HG02970 (cell line): ENCODE measurements around the gene DSTYK.

Experiments
- ATAC-seq: cut with Tn5 transposase; IDR thresholded peaks from one replicate; pipeline ENCODE4 v1.9.1; 2021; ENCODE audit warnings: mild to moderate bottlenecking, moderate library complexity, moderate number of reproducible peaks; ENCODE audit not compliant: unreplicated experiment, low FRiP score

The DSTYK gene

DNA sequence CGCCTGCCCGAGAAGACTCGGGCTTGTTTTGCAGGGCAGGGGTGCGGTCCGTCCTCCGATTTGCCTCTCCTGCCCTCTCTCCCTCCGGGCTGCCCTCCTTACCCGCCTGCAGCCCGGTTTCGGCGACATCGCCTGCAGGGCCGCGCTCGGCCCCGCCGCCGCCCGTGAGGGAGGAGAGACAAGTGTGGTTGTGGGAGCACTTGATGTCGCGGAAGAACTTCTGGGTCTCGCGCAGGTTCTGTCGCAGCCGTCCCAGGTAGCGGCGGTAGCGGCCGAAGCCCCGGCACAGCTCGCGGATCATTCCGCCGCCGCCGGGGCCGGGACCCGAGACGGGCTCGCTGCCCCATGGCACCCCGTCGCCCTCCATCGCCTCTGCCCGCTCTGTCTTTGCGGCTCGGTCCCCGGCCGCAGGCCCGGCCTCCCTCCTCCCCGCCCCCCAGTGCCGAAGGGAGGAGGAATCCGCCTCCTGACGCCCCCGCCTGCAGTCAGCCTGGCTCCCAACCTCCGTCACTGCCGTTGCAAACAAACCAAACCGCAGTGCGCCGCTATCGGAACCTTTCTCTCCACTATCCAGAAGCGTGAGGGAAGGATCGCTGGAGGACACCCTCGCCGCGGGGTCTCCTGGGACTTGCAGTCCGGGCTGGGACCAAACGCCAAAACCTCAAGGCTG, at the start of gene DSTYK:
DSTYK (minus strand) TSS at position 534 of the 670 bp plus-strand sequence; CDS start at position 367, 167 bp downstream.
- peak; percentile 70 for ATAC-seq

GRCh38 chr1:205259998-205260397, 48.5 kb upstream of the DSTYK start:
- ATAC-seq = no peak

- ATAC-seq = no peak
Observed at GRCh38 chr1:205259324-205259832, 47.9 kb upstream of the DSTYK start.

- no peak for ATAC-seq
Observed at GRCh38 chr1:205258719-205259118, 47.2 kb upstream of the DSTYK start.

GRCh38 chr1:205258261-205258691, 46.8 kb upstream of the DSTYK start:
- no peak for ATAC-seq

GRCh38 chr1:205257735-205258134, 46.2 kb upstream of the DSTYK start:
- no peak for ATAC-seq

DNA sequence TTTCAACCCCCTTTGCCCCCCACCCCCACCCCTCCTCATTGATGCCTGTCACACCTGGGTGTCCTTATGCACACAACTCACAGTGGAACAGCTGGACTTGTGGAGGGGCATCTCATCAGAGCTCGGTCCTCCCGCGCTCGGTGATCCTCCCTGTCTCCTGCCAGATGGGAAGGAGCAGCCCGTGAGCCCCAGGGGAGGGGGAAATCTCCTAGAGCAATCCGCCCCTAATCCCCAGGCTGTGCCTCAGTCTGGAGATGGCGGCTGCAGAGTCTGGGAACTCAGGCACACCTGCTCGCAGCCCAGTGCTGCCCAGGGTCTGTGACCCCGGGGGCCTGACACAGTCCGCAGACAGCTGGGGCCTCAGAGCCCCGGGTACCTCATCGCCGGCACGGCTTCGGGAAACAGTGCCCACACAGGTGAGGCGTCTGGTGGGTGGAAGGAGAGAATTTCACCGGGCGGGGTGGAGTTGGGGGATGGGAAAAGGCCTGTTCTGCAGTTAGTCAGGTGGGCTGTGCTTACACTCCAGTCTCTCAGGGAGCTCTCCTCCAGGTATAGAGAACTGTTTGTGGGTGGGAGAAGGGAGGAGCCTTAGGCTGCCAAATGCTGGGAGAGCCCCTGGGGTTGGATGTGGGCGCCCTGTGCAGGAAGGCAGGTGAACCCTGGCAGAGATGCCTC, 45.6 kb upstream of the DSTYK start:
- no peak for ATAC-seq

GRCh38 chr1:205255941-205256780, 44.7 kb upstream of the DSTYK start:
- ATAC-seq = no peak

DNA sequence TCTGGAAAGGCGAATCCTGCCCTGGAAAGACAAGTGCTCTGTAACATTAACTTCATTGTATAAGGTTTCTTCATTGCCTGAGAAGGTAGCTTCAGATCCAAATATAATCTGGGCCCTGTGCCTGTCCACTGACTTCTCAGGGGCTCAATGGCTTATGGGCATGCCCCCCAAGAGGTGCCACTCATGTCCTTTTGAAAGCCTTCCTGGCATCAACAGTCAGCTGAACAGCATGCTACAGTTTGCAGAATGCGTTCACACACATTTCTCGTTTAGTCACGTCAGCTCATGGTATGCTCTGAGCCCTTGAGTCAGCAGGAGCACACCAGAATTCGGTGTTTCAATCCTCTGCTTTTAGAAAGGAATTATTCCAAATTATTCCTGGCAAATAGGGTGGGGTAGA, 40.1 kb upstream of the DSTYK start:
- no peak for ATAC-seq

DNA sequence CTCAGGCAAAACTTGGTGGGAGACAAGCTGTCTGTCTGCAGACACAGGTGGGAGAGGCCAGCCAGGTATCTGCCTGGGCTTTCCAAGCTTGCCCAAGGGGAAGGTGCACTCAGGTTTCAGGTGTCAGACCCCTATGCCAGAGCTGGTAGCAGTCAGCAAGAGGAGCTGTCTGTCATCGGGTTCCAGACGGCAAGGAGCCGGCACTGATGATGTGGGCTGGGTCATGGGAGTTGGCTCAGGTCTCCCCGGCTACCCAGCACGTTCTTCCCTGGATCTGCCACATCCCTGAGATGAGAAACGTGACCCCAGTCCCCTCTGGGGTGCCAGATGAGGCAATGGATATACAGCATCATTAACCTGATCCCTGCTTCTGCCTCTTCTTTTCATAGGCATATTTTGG, 39.2 kb upstream of the DSTYK start:
- ATAC-seq = no peak

- ATAC-seq = no peak
Observed at GRCh38 chr1:205249651-205250050, 38.1 kb upstream of the DSTYK start.

DNA sequence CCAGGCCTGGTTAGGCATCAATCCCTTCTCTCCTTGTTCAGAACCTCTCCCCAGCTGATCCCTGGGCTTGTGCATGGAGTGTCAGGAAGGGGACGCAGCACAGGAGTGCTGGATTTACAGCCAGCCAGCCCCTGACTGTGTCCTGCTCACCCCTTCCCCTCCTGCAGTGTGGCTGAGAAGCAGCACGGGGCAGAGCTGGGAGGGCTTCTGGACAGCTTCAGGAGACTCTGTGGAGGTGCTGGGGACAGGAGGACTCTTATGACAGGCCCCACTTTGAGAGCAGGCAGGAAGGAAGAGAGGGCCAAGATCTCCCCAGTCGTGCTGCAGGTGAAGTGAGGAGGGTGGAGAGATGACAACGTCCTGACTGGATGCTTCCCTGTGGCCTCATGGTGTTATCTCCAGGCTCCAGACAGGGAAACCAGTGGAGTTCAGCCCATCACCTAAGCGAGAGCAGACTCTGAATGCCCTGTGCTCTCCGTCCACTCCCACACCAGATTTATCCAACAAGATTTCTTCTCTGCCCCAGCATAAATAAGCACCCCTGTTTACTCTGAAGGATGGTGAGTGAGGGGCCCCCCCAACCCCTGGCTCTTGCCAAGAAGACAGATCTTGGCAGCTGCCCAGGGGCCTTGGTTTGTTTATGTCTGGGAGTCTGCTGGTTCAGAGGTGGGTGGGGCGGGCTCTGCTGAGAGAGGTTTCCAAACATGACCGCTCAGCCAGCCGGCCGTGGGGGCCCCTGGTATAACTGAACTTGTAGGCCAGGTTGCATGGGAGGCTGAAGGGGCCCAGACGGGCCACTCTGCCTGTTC, 37.5 kb upstream of the DSTYK start:
- ATAC-seq = no peak

DNA sequence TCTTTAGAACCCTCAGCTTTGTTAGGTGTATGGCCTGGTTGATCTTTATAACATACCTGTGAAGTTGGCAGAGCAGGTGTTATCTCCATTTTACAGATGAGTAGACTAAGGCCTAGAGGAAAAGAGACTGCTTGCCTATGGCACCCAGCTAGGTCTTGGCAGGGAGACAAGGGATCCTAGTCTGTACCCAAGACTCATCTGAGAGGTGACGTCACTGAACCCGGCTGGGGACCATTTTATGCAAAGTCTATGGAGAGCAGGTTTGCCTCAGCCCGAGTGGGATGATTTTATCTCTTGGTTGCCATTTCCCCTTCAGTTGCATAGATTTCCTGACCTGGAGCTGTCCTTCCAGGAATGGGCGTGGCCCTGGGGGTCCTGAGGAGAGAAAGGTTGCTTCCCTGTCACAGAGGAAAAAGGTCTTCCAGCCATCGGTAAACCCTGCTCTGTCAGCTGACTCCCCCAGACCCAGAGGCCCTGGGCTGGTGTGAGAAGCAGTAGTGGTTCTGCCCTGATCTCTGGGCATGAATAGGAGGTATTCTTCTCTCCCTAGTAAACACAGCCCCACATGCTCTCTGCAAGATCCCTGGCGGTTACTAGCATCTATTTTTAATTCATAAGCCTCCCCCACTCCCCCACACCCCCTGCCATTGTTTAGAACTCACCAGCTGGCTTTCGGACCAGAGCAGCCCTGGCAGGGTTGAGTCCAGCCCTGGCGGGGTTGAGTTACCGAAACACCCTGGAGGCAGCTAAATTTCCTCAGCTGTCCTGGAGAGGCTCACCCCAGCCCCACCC, 35.8 kb upstream of the DSTYK start:
- ATAC-seq = no peak

DNA sequence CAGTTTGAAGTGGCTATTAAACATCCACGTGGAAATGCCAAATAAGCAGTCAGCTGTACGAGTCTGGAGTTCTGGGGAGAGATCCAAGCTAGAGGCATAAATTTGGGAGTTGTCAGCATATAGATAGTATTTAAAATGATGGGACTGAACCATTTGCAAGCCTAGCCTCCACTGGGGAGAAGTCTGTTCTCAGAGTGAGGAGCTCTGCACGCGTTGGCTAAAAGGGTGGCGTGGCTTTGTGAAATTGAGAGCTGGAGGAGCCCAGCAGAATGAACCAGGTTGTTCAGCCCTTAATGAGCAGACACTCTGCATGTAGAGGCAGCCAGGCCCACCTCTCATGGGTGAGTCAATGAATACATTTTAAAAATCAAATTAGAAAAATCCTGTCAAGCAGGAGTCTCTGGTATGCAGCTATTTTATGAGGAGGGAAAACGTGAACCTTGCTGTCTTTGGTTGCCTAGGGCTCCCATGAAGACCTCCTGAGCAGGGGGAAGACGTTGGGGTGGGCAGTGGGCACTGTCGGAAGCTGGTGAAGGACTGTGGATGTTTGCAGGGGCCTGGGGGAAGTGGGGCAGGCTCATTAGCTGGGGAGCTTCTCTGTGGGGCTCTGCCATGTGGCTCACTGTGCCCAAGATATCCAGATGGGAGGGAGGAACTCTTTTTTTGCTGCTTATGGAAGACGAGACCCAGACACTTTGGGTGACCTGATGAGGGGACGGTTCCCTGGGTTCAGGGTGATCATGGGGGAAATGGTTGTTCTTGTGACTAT, 35.0 kb upstream of the DSTYK start:
- no peak for ATAC-seq

GRCh38 chr1:205245096-205245495, 33.6 kb upstream of the DSTYK start:
- no peak for ATAC-seq

- ATAC-seq = no peak
Observed at GRCh38 chr1:205244384-205244783, 32.9 kb upstream of the DSTYK start.

DNA sequence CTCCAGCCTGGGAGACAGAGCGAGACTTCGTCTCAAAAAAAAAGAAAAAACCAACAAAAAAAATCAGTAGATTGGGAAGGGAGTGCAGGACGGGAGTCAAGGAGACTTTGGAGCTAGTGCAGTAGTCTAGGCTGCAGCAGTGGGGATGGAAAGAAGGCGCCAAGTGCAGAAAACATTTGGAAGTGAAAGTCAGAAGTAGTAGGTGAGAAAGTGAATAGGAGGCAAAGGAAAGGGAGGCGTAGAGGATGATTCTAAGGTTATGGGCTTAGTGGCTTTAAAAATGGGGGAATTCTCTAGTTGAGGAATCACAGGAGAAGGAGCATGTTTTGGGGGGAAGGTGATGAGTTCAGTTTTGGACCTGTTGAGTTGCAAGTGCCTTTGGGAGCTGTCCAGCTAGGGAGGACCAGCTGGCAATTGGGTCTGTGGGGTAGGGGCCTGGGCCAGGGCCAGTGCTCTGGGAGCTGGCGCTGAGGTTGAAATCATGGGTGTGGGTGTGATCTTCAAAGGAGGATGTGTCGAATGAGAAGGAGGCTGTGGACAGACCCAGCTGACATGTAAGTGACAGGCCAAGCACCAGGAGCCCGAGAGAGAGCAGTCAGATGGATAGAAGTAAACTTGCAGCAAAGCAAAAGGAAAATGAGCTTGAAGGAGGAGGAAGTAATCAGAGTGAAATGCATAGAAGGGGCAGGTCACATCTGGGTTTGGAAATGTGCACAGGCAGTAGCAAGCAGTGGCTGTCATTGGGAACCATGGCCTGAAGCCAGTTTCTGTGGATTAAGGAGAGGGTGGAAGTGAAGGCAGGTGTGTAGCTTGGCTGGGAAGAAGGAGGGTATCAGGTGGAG, 32.1 kb upstream of the DSTYK start:
- no peak for ATAC-seq
